GM21423 (cell line): Measurements from ENCODE around the gene FGF16.
"Not testable (repeated sequence)": the region's sequence is repeated elsewhere in the genome, so short reads cannot be mapped to it uniquely, and the experiment has no call there.

Source experiments
- ATAC-seq: cut with Tn5 transposase; IDR thresholded peaks from one replicate; pipeline ENCODE4 v1.9.1; 2021; ENCODE audit warnings: mild to moderate bottlenecking, moderate library complexity; ENCODE audit not compliant: unreplicated experiment

FGF16 gene

GRCh38 chrX:77446908-77447652, at the start of gene FGF16:
FGF16 (plus strand) TSS chrX:77447389; CDS start chrX:77447675, 286 bp downstream.
- ATAC-seq: no peak

- no peak for ATAC-seq
Observed at GRCh38 chrX:77398330-77398954, 48.7 kb upstream of the FGF16 start.

DNA sequence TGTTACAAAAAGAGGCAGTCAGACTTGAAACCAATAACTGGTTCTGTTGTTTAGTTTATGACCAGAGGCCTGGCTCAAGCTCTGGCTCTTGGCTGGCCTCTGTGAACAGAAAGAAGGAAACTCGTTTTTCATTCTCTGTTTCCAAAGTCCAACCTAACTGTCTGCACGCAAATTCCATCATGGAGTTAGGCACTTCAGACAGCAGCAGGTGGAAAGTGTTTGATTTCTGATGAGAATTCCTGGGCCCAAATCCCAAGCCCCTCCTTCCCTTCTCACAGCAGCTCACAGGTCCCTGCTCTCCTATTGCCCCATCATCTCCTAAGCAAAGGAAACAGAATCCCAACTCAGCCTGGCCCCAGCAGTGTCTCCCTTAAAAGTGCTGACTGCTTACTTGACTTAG, 42.8 kb upstream of the FGF16 start:
- ATAC-seq: no peak

GRCh38 chrX:77407821-77408220, 39.4 kb upstream of the FGF16 start:
- ATAC-seq: not testable (repeated sequence)

DNA sequence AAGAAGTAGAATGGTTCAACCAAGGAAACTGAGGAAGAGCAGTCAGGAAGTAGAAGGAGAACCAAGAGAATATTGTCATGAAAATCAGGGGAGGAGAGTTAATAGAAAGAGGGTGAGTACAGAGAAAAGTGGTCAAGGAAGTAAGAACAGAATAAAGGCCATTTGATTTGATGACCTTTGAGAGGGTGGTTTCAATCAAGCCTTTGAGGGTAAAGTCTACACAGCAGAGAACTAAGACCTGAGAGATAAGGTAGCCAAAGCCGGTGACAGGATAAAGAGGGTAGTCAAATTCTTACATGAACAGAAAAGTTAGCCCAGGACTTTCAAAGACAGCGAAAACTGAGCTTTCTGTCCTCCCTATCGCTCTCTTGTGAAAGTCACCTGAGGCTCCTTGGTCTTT, 34.6 kb upstream of the FGF16 start:
- no peak for ATAC-seq

- ATAC-seq: no peak
Observed at GRCh38 chrX:77415161-77415560, 32.0 kb upstream of the FGF16 start.

DNA sequence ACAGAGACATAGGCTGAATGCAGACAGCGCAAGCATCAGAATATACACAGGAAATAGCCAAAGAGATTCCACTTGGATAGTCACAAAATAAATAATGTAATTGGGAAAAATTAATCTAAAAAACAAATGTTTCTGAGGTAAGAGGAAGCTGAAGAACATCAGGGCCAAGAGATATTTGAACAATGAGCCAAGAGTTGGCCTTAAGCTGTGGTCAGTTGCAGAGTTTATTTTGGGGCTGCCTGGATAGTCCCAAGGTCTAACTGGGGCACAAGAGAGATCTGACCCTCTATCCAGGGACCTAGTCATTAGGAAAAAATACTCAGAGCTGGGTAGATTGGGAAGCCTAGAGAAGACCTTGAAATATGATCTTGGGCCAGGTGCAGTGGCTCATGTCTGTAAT, 31.3 kb upstream of the FGF16 start:
- no peak for ATAC-seq

DNA sequence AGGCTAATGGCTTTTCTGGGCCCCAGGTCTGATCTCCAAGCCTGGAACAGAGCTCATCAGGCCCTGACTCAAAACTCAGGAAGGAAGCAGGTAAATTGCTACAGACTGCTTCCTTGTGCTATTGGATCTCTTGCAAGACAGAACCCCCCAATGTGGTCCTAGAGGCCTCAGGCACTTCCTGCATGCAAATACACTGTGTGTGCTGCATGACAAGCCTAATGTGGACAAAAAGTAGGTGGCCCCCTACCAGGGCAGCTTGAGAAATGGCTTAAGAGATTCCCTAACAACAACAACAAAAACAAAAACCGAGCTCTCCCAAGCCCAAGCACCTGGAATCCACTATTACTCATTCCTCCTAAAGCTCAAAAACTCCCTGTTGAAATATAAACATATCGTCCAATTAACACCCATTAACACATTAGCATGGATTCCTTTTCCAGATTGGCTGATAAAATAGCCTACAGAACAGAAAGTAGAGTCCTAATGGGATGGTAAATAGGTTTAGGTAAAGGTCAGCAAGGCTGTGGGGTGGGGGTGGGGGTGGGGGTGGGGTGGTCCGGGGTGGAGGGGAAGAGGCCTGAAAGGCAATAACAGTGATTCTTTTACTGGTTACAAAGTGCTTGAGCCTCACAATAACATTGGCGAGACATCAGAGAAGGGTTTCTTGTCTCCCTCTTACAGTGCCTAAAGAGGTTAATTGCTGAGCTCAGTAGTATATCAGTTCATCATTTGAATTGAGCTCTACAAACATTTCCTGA, 24.1 kb upstream of the FGF16 start:
- ATAC-seq: no peak

GRCh38 chrX:77426811-77427210, 20.4 kb upstream of the FGF16 start:
- no peak for ATAC-seq

GRCh38 chrX:77427611-77428010, 19.6 kb upstream of the FGF16 start:
- ATAC-seq: no peak

DNA sequence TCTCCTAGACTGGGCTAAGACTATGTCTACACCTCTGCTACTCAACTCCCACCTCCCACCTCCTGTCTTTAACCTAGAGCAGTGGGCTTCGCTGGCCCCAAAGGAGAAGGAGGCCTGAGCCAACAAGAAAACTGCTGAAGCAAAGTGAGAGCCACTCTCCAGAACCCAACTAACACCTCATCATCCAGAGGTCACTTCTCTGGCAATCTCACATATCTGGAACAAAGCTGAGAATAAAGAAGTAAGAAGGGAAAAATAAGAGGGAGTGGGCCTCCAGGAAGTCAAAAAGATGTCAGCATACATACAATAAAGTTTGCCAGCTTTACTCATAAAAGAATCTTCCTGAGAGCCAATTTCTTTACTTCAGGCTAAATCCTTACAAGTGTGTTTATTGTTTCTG, 18.6 kb upstream of the FGF16 start:
- no peak for ATAC-seq

DNA sequence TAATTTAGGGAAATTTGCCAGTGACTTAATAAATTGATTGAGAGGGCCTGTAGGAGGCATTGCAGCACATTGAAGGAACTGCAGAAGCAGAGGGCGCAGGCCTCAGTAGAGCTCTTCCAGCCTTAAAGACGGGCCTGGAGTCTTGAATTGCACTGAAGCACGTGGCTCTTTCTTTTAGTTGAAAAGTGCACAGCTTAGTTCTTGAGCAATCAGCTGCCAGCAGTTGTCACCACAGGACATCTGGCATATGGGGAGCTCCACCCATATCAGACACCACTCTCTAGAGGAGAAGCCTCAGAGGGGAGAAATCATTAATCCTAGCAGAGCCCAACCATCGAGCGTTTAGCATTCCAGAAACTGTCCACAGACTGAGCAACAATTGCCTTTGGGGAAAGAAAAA, 16.0 kb upstream of the FGF16 start:
- ATAC-seq: no peak

DNA sequence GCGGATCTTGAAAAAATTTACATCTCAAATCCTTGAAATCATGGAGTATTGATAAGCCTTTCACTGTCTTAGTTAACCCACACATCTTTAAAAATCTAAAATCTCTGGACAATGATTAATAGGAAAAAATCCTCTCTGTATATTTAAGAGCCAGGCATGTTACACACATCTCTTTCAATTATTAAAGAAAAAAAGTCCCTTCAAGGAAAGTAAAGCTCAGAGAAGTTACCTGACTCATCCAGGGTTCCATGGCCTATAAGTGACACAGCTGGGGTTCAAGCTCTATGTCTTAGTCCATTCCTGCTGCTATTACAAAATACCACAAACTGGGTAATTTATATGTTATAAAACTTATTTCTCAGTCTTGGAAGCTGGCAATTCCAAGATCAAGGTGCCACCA, 14.2 kb upstream of the FGF16 start:
- ATAC-seq: no peak

DNA sequence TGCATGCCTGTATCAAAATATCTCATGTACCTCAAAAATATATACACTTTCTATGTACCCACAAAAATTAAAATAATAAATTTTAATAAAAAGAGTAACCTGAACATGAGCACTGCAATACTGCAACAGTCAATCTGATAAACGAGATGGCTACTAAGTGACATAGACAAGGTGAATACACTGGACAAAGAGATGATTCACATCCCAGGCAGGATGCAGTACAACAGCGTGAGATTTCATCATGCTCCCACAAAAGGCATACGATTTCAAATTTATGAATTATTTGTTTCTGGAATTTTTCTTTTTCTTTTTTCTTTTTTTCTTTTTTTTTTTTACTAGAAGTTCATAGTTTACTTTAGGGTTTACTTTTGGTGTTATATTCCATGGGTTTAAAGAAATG, 12.2 kb upstream of the FGF16 start:
- ATAC-seq: no peak

DNA sequence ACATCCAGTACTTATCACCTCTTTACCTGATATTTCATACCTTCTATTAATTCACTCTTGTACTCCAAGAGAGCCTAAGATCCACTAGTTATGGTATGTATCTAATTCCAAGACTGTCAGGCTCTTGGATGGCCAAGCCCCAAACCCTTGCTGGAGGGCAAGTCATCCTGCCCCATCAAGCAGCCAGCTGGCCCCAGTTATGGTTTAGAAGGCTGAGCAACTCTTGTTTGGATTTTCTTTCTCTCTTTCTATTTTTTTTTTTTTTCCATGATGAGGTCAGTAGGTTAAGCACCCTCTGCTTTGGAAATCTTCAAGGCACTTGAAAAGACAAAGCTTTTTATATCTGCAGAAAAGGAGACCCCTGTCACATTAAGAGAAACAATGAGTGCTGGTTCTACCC, 10.9 kb upstream of the FGF16 start:
- ATAC-seq: no peak

GRCh38 chrX:77436682-77437081, 10.5 kb upstream of the FGF16 start:
- no peak for ATAC-seq

DNA sequence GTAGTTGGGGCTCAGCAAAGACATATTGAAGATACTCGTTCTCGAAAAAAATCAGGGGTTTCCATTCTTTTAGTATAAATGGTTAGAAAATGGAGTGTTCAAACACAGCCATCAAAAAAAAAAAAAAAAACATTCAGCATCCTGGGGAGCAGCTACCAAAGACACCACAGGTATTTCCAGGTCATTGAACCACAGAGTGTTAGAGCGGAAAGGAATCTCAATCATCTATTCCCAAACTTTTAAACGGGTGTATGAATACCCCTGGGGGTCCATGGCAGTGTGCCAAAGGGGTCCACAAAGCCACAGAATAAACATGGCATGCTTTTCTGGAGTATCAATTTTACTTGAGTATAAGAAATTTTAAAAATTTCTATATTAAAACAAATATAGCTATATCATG, 6.9 kb upstream of the FGF16 start:
- ATAC-seq: no peak

DNA sequence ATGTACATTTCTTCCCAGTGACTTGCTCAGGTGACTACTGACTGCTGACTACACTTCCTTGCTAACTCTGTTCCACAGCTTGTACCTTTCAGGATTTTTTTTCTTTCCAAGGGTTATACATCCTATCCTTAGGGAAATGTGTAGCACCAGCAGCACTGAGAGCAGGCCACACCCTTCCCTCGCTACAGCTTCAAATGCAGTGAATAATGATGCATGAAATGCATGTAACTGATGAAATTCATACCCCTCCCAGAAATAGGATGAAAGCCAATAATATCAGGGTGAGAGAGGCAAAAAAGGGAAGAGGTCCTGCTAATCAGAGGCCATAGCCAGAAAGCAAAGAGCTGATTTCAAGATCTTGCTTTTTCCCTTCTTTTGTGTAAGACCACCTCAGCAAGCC, 6.2 kb upstream of the FGF16 start:
- no peak for ATAC-seq

DNA sequence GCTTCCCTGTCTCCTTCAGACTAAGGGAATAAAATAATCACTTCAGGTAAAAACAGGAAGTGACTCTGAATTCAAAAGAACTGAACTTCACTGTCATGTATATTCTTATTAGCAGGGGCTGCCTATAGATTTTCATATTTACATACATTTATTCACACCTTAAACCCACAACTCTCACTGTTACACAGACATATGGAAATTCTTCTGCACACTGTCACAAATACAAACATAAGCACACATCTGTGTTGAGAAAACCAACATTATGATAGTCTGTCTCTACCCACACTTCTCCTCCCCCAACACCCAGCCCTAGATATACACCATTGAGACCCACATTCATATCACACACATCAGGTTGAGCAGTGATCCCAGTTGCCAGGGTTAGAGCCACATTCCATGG, 5.7 kb upstream of the FGF16 start:
- ATAC-seq: no peak

DNA sequence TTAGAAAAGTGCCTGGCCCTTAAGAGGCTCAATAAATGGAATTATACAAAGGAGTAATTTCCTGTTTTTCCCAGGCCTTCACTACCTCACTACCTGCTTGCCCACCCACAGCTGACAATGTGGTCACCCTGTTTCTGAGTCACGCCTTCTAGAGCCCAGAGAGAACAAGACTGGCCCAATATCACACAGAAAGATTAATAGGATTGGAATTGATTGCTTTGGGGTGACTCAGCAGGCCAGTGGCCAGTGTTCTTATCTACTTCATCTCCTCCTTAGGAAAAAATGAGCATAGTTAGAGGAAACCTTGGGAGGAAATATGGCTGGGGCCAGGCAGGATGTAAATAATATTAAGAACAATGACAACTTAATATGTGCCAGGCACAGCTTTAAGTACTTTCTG, 4.5 kb upstream of the FGF16 start:
- no peak for ATAC-seq

DNA sequence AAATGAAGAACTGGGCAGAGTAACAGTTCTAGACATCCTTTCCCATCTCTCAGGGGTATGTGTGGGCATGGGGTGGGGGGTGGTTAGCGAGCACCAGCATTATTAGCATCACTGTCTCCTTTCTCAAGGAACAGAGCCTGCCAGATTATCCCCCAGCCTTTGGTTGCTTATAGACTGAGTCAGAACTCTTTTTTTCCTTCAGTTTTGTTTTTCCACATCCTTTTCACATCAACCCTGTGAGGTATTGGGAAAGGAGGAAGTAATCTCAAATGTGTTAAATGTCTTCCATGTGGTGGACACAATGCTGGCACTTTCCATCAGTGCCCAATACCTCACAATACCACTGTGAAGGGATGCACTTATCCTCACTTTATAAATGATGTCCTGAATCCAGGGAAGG, 3.1 kb upstream of the FGF16 start:
- ATAC-seq: no peak

DNA sequence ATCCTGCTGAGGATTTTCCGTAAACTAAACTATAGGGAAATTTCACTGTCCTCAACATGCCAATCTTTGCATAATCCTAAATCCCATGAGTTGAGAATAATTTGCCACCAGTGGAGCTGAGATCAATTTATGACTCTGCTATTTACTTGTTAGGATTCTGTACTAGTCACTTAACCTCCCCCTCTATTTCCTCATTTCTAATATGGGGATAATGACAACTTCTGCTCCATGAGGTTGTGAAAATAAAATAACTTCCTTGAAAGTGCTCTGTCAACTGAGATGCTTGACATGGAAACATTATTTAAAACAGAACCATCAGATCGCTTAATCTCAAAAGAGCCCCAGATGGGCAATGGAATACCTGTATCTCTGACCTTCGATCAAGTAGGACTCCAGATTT, 2.6 kb upstream of the FGF16 start:
- no peak for ATAC-seq
